ENCODE data around the gene MYH13.
A peak's percentile ranks its signal among the peaks of the same experiment; 100 is the strongest.
"Not testable (repeated sequence)": the region's sequence is repeated elsewhere in the genome, so short reads cannot be mapped to it uniquely, and the experiment has no call there.

The MYH13 gene

DNA sequence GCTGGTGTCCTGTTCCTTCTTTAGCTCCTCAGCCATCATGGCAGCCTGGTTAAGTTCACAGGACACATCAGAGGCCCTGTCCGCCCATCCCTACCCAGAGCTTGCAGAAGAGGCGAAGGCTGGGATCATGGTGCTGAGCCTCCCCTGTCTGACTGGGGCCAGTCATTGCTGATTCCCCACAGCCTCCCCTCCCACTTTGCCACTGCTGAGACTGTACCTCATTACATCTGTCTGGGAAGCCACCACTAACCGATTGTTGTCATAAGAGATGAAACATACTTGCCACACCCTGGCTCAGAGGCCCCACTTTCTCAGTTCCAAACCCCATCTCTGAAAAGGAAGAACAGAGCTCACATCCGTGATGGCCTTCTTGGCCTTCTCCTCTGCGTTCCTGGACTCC lies 66.2 kb downstream of the MYH13 start:
- DNase-seq (ENCODE audit: low spot score) = no peak
- no peaks in the 10 kb centered on the region for H3K27me3 Mint-ChIP-seq (ENCODE audit: low read depth)
- no peaks in the 10 kb centered on the region for H3K4me1 Mint-ChIP-seq (ENCODE audit: low read depth)
- H3K9me3 Mint-ChIP-seq = no peaks in the 10 kb centered on the region
- no peak overlapping the region for H3K27ac Mint-ChIP-seq
- no peaks in the 10 kb centered on the region for H3K36me3 Mint-ChIP-seq (ENCODE audit: low read depth)
- H3K4me3 Mint-ChIP-seq = no peak overlapping the region

DNA sequence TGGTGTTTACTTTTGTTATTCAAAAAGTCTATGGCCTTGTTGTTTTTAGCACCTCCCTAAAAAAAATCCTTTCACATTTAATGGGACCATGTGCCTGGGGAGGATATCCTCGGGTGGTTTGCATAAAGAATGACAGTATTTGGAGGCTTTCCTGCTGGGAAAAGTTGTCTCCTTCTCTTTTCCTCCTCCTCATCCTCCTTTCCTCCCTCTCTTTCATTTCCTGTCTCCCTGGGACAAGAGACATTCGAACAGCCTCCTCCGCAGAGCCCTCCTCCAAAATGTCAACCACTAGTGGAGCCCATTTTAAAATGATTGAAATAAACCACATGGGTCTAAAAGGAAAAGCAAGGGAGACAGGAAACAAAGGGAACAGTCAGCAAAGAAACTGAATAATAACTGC lies 67.4 kb downstream of the MYH13 start:
- no peak for DNase-seq (ENCODE audit: low spot score)
- Mint-ChIP-seq H3K27me3 (ENCODE audit: low read depth) (no peaks in the 10 kb centered on the region), H3K36me3 (ENCODE audit: low read depth) (no peaks in the 10 kb centered on the region), H3K9me3 (no peaks in the 10 kb centered on the region), H3K4me3 (no peak overlapping the region), H3K4me1 (ENCODE audit: low read depth) (no peaks in the 10 kb centered on the region), H3K27ac (no peak overlapping the region)

DNA sequence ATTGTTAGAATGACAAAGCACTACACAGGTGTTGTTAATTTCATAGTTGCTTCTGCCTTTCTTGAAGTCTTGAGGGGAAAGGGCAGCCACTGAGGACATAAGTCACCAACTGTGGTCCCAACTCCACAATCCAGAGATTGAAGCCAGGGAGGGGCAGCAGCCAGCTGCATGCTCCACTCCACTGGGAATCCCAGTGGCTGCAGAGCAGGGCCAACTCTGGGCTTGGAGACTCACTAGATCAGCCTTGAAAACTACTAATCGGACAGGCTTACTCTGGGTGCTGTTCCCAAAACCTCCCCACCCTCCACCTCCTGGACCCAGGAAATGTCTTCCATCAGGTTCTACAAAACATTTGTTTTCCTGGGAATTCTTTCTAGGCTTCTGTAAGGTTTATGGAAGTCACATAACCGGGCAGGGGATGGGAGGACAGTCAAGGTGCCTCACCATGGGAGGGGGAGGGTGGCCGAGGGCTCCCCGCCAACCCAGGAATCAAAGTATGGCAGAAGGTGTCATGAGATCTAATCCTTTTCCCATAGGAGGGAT lies 68.0 kb downstream of the MYH13 start:
- no peaks in the 10 kb centered on the region for H3K9me3 Mint-ChIP-seq
- no peaks in the 10 kb centered on the region for H3K4me1 Mint-ChIP-seq (ENCODE audit: low read depth)
- H3K27ac Mint-ChIP-seq = no peak overlapping the region
- DNase-seq (ENCODE audit: low spot score) = no peak
- no peaks in the 10 kb centered on the region for H3K27me3 Mint-ChIP-seq (ENCODE audit: low read depth)
- H3K36me3 Mint-ChIP-seq (ENCODE audit: low read depth) = no peaks in the 10 kb centered on the region
- no peak overlapping the region for H3K4me3 Mint-ChIP-seq

DNA sequence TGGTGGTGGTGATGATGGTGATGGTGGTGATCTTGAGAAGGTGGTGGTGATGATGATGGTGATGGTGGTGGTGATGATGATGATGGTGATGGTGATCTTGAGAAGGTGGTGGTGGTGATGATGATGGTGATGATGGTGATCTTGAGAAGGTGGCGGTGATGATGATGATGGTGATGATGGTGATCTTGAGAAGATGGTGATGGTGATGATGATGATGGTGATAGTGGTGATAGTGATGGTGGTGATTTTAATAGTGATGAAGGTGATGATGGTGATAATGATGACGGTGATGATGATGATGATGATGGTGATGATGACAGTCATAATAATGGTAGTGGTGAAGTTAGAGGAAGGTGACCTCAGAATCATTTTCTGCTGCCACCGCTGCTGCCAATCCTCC lies 75.1 kb downstream of the MYH13 start:
- H3K27me3 Mint-ChIP-seq (ENCODE audit: low read depth) = no peaks in the 10 kb centered on the region
- no peak for DNase-seq (ENCODE audit: low spot score)

DNA sequence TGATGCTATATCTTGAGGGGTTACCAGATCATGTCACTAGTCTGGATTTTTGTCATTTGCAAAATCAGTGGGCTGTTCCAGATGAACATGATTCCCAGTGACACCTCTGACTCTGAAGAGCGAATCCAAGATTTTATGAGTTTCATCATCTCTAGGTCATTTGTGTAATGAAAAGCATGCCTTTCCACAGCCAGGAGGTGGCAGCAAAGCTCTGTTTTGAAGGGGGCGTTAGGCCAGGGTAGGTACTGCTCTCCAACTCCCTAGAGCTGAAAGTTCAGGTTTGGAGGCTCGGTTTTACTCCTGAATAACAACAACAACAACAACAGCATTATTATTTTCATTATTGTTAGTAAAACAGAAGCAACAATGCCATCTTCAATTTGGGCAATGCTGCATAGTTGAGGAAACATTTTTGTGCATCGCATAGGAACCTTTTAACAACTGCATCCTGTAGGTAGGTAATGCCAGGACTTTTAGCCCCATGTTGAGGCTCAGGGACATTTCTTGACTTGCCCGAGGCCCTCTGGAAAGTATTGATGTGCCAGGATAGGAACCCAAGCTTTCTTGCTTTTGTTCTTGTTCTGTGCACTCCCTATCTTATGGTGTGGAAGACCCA lies 77.0 kb downstream of the MYH13 start:
- Mint-ChIP-seq H3K27me3 (ENCODE audit: low read depth) (no peaks in the 10 kb centered on the region), H3K9me3 (no peaks in the 10 kb centered on the region), H3K4me1 (ENCODE audit: low read depth) (peaks cover 6% of the 10 kb centered on the region), H3K4me3 (no peak overlapping the region), H3K36me3 (ENCODE audit: low read depth) (no peaks in the 10 kb centered on the region), H3K27ac (no peak overlapping the region)
- DNase-seq (ENCODE audit: low spot score) = peak; percentile 10

More for the DNA sequence above, 75.1 kb downstream of the MYH13 start:
- no peak overlapping the region for H3K4me3 Mint-ChIP-seq
- no peak overlapping the region for H3K27ac Mint-ChIP-seq
- H3K36me3 Mint-ChIP-seq (ENCODE audit: low read depth) = no peaks in the 10 kb centered on the region
- peaks cover 1% of the 10 kb centered on the region for H3K4me1 Mint-ChIP-seq (ENCODE audit: low read depth)
- H3K9me3 Mint-ChIP-seq = no peaks in the 10 kb centered on the region

DNA sequence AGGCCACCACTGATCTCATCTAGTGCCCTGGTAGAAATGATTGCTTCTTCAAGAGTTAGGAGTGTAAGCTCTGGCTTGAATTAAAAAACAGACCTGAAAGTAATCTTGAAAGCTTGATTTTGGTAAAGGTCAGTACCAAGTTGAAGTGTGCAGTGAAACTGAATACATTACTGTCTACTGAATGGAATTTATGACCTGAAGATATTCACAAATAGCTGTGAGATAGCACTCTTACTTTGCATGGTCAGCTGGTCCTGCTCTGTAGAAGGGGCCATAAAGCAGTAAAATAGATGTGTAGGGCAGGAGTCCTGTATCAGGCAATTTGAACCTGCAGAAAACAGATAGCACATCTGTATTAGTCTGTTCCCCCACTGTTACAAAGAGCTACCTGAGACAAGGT lies 78.6 kb downstream of the MYH13 start:
- Mint-ChIP-seq H3K4me1 (ENCODE audit: low read depth) (peaks cover 6% of the 10 kb centered on the region), H3K27me3 (ENCODE audit: low read depth) (peaks cover 4% of the 10 kb centered on the region), H3K27ac (no peak overlapping the region), H3K4me3 (no peak overlapping the region), H3K36me3 (ENCODE audit: low read depth) (no peaks in the 10 kb centered on the region), H3K9me3 (no peaks in the 10 kb centered on the region)
- no peak for DNase-seq (ENCODE audit: low spot score)

DNA sequence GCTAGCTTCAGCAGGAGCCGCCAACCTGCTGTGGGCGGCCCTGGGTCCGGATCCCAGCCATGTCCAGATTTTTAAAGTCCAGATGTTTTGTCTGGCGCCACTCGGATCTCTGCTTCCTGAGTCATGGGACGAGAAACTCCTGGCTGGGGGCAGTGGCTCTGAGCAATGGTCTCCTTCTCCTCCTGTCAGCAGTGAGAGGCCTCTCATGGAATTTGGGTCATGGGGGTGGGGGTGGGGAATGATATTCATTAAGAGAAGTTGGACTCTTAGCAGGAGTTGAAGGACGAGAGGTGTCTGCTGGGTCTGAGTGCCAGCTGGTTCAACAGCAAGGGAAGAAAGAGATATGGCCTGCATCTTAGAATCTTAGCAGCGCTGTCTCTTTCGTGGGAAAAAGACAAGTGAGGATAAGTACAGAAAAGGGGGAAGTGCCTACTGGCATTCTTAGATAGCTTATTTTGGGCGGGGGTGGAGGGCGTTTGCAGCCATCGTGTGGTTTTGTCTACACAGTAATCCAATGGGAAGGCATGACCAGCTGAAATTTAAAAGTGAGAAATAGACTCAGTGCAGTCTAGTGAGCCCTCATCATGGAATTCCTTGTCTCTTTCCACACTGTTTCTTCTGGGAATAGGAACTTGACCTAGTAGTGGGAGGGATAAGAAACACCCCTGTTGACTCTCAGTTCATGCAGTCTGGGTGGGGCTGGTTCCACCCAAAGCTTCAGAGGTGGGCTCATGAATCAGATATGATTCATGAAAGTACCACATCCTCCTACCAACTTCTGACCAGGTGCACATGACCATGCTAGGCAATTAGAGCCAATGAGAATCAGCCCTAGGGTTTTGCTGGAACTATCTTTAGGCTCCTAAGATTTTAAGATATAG lies 80.5 kb downstream of the MYH13 start:
- peaks cover 10% of the 10 kb centered on the region for H3K27me3 Mint-ChIP-seq (ENCODE audit: low read depth)
- H3K27ac Mint-ChIP-seq = no peak overlapping the region
- no peaks in the 10 kb centered on the region for H3K9me3 Mint-ChIP-seq
- peaks cover 6% of the 10 kb centered on the region for H3K4me1 Mint-ChIP-seq (ENCODE audit: low read depth)
- no peak for DNase-seq (ENCODE audit: low spot score)
- H3K36me3 Mint-ChIP-seq (ENCODE audit: low read depth) = no peaks in the 10 kb centered on the region
- H3K4me3 Mint-ChIP-seq = no peak overlapping the region

DNA sequence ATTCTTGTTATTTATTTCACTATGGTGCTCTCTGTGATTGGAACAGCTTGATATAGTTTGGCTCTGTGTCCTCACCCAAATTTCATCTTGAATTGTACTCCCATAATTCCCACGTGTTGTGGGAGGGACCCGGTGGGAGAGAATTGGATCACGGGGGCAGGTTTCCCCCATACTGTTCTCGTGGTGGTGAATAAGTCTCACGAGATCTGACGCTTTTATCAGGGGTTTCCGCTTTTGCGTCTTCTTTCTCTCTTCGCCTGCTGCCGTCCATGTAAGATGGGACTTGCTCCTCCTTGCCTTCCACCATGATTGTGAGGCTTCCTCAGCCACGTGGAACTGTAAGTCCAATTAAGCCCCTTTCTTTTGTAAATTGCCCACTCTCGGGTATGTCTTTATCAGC lies 81.2 kb downstream of the MYH13 start:
- not testable (repeated sequence) for H3K27me3 Mint-ChIP-seq (ENCODE audit: low read depth)

DNA sequence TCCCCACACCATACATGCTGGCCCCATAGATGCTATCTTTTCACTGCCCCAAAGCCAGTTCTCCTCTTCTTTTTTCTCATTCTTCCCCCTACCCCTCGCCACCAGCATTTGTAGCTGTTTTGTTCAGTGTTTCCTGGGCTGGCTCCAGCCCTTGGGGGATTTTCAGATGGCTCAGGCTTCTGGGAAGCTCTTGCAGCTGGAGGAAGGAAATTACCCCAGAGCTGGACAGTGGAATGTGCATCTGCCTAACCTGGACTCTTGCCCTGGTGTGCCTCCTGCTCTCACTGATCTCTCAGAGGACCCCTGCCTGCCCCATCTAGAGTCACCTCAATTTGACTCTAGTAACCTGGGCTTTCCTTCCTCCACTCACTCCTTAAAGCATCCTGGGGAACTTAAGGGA lies 82.8 kb downstream of the MYH13 start:
- Mint-ChIP-seq H3K4me3 (no peak overlapping the region), H3K27me3 (ENCODE audit: low read depth) (peaks cover 10% of the 10 kb centered on the region), H3K36me3 (ENCODE audit: low read depth) (no peaks in the 10 kb centered on the region), H3K4me1 (ENCODE audit: low read depth) (peaks cover 6% of the 10 kb centered on the region), H3K27ac (no peak overlapping the region), H3K9me3 (no peaks in the 10 kb centered on the region)
- no peak for DNase-seq (ENCODE audit: low spot score)

More for the DNA sequence above, 81.2 kb downstream of the MYH13 start:
- not testable (repeated sequence) for H3K4me3 Mint-ChIP-seq; H3K9me3 Mint-ChIP-seq; DNase-seq (ENCODE audit: low spot score); H3K36me3 Mint-ChIP-seq (ENCODE audit: low read depth); H3K27ac Mint-ChIP-seq; H3K4me1 Mint-ChIP-seq (ENCODE audit: low read depth)

DNA sequence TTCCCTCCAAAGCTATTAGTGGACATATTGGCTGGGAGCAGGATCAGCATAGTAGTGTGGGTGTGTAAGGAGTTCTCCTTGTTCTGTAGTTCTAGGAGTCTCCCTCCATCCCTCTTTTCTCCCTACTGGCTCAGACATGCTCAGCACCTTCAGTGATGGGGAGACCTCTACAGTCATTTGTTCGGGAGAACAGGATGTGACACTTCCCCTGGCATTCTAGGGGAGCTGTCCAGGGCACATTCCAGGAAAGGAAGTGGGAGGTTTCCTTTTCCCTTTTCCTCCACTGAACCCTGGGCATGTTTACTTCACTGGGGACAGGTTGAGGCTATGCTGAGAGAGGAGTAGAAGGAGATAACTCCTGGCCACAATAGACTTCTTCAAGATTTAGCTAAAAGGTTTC lies 86.5 kb downstream of the MYH13 start:
- H3K27me3 Mint-ChIP-seq (ENCODE audit: low read depth) = peaks cover 12% of the 10 kb centered on the region
- H3K4me1 Mint-ChIP-seq (ENCODE audit: low read depth) = no peaks in the 10 kb centered on the region
- H3K4me3 Mint-ChIP-seq = no peak overlapping the region
- H3K27ac Mint-ChIP-seq = no peak overlapping the region
- H3K36me3 Mint-ChIP-seq (ENCODE audit: low read depth) = no peaks in the 10 kb centered on the region
- no peak for DNase-seq (ENCODE audit: low spot score)
- H3K9me3 Mint-ChIP-seq = no peaks in the 10 kb centered on the region

DNA sequence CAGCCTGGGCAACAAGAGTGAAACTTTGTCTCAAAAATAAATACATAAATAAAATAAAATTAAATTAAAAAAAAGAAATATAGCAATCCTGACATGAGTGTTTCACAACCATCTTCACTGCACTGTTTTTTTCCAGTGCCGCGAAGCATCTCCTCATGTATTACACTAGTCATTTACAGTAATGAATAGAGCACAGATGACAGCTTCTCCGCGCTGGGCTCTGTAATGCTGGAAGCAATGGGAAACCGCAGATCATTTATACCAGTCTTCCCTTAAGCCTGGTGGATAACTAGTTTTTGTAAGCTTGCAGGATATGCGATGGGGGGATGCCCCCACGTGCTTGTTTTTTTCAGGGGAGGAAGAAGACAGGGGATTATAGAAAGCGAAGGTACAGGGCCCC lies 86.9 kb downstream of the MYH13 start:
- H3K27ac Mint-ChIP-seq = no peak overlapping the region
- no peaks in the 10 kb centered on the region for H3K4me1 Mint-ChIP-seq (ENCODE audit: low read depth)
- DNase-seq (ENCODE audit: low spot score) = no peak
- H3K27me3 Mint-ChIP-seq (ENCODE audit: low read depth) = peaks cover 12% of the 10 kb centered on the region
- no peak overlapping the region for H3K4me3 Mint-ChIP-seq
- H3K9me3 Mint-ChIP-seq = no peaks in the 10 kb centered on the region
- H3K36me3 Mint-ChIP-seq (ENCODE audit: low read depth) = no peaks in the 10 kb centered on the region

DNA sequence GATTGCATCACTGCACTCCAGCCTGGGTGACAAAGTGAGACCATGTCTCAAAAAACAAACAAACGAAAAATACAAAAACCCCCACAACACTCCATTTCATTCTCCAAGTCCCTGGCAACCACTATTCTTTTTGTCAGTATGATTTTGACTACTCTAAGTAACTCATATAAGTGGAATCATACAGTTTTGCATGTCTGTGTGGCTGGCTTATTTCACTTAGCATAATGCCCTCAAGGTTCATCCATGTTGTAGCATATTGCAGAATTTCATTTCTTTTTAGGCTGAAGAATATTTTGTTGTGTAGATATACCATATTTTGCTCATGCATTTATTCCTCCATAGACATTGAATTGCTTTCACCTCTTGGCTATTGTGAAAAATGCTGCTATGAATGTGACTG lies 92.7 kb downstream of the MYH13 start:
- Mint-ChIP-seq H3K27ac (no peak overlapping the region), H3K27me3 (ENCODE audit: low read depth) (peaks cover 2% of the 10 kb centered on the region), H3K4me3 (no peak overlapping the region), H3K9me3 (no peaks in the 10 kb centered on the region), H3K4me1 (ENCODE audit: low read depth) (no peaks in the 10 kb centered on the region), H3K36me3 (ENCODE audit: low read depth) (no peaks in the 10 kb centered on the region)
- no peak for DNase-seq (ENCODE audit: low spot score)

DNA sequence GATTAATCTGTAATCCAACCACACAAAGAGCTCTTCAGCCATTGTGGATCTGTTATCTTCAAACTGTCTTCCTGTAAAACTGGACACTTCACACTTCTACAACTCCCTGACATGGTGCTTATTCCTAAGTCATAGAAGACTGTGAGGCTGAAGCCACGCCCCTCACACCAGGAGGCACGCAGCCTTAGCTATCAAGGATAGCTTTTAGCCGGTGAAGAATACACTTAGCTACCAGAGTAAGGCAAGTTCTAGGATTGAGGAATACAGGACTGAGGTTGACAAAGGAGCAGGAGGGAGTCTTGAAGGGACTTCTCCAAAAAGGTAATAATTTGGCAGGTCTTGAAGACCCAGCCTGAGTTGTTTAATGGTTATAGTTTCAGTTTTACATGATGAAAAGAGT lies 94.6 kb downstream of the MYH13 start:
- Mint-ChIP-seq H3K9me3 (no peaks in the 10 kb centered on the region), H3K27me3 (ENCODE audit: low read depth) (peaks cover 2% of the 10 kb centered on the region), H3K36me3 (ENCODE audit: low read depth) (no peaks in the 10 kb centered on the region), H3K4me1 (ENCODE audit: low read depth) (no peaks in the 10 kb centered on the region), H3K4me3 (no peak overlapping the region), H3K27ac (no peak overlapping the region)
- DNase-seq (ENCODE audit: low spot score) = no peak

DNA sequence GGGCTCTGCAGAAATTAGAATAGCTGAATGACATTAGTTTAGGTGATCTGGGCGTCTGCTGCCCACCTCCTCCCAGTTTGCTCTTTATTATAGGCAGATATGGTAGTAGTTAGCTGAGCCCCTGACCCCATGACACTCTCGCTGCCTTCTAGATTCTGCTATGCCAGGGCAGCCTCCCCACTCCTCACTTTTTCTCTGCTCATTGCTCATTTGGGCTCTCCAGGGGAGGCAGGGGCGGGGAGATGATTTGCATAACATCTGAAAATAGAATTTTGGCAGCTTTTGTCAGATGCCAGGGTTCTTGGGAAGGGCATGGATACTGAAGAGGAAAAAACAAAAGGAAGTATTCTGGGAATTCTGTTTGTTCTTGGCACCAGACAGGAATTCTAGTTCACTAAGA lies 96.4 kb downstream of the MYH13 start:
- Mint-ChIP-seq H3K4me3 (no peak overlapping the region), H3K27me3 (ENCODE audit: low read depth) (no peaks in the 10 kb centered on the region), H3K4me1 (ENCODE audit: low read depth) (no peaks in the 10 kb centered on the region), H3K9me3 (no peaks in the 10 kb centered on the region), H3K36me3 (ENCODE audit: low read depth) (no peaks in the 10 kb centered on the region), H3K27ac (no peak overlapping the region)
- no peak for DNase-seq (ENCODE audit: low spot score)

Measured in T-helper 2 cell treated with Interferon-gamma antibody and Interleukin-4, amounts not matched to agents 5 μg/mL and 100 μg/mL, for 36 hours (primary cell).